HepG2 (cell line): ENCODE results near the gene THADA. TPM values are rescaled to one million over a fixed set of nuclear protein-coding genes. Genes with fewer than 3 reads are reported as not detected.

Experiments used
- ATF7 ChIP-seq, 2 experiments: fragments of 450-650 bp in 1 of 2; sonication (generic) in 1 of 2; formaldehyde crosslinking in 1 of 2; IDR thresholded peaks; 2 replicates each; pipeline versions ENCODE4 v1.4.0 to v1.6.1; 2016 to 2020; ENCODE audit warnings: antibody characterized with exemption in 1 of 2, mild to moderate bottlenecking in 1 of 2, missing genetic modification reagents in 1 of 2
- BCL6 ChIP-seq: IDR thresholded peaks from 2 replicates; pipeline ENCODE4 v1.6.1; 2016; ENCODE audit warnings: missing genetic modification reagents, missing compliant biosample characterization
- CCDC6 ChIP-seq: sonication (generic); formaldehyde crosslinking; IDR thresholded peaks from 2 replicates; pipeline ENCODE4 v1.8.1; 2022; ENCODE audit warnings: mild to moderate bottlenecking, missing genetic modification reagents, moderate library complexity
- DNMT1 ChIP-seq: sonication (generic); formaldehyde crosslinking; IDR thresholded peaks from 2 replicates; pipeline ENCODE4 v1.5.1; 2020; ENCODE audit warnings: mild to moderate bottlenecking, missing genetic modification reagents
- GTF2F1 ChIP-seq: fragments of 150-350 bp; IDR thresholded peaks from 2 replicates; pipeline ENCODE4 v1.6.1; 2014; ENCODE audit warnings: low read length
- GTF3A ChIP-seq: sonication (generic); formaldehyde crosslinking; conservative IDR thresholded peaks from 2 replicates; pipeline ENCODE4 v1.4.0; 2020; ENCODE audit warnings: mild to moderate bottlenecking, missing genetic modification reagents
- HDAC6 ChIP-seq: fragments of 200-600 bp; sonication (generic); IDR thresholded peaks from 2 replicates; pipeline ENCODE4 v1.7.0; 2017; ENCODE audit warnings: mild to moderate bottlenecking, antibody characterized with exemption, low read length, low read depth
- NCOA1 ChIP-seq: sonication (generic); formaldehyde crosslinking; IDR thresholded peaks from 2 replicates; pipeline ENCODE4 v1.9.0; 2021; ENCODE audit warnings: missing genetic modification reagents
- PHF5A ChIP-seq: IDR thresholded peaks from one replicate; pipeline ENCODE4 v1.6.1; 2018; ENCODE audit warnings: low read depth, missing genetic modification reagents; ENCODE audit not compliant: unreplicated experiment
- POLR2A ChIP-seq, 2 experiments: IDR thresholded peaks; 2 replicates each; pipeline ENCODE4 v1.6.1; 2011; ENCODE audit warnings: low read depth in 2 of 2, low read length in 2 of 2, mild to moderate bottlenecking in 1 of 2, moderate library complexity in 1 of 2; ENCODE audit not compliant: insufficient read depth in 1 of 2
- RORA ChIP-seq: sonication (generic); formaldehyde crosslinking; IDR thresholded peaks from 2 replicates; pipeline ENCODE4 v1.5.0; 2020; ENCODE audit warnings: mild to moderate bottlenecking, missing genetic modification reagents, moderate library complexity
- SIN3B ChIP-seq: fragments of 150-350 bp; IDR thresholded peaks from 2 replicates; pipeline ENCODE4 v1.6.1; 2014; ENCODE audit warnings: low read length
- XBP1 ChIP-seq: sonication (generic); formaldehyde crosslinking; IDR thresholded peaks from 2 replicates; pipeline ENCODE4 v1.5.0; 2020; ENCODE audit warnings: missing genetic modification reagents
- ZBTB1 ChIP-seq: sonication (generic); formaldehyde crosslinking; IDR thresholded peaks from 2 replicates; pipeline ENCODE4 v1.4.0; 2020; ENCODE audit warnings: missing genetic modification reagents, borderline replicate concordance
- ZNF136 ChIP-seq: sonication (generic); formaldehyde crosslinking; IDR thresholded peaks from 2 replicates; pipeline ENCODE4 v1.8.1; 2022; ENCODE audit warnings: low read depth, mild to moderate bottlenecking, moderate library complexity, missing genetic modification reagents
- ZNF672 ChIP-seq: sonication (generic); formaldehyde crosslinking; IDR thresholded peaks from 2 replicates; pipeline ENCODE4 v1.8.1; 2022; ENCODE audit warnings: missing genetic modification reagents
- ZNF891 ChIP-seq: sonication (generic); formaldehyde crosslinking; IDR thresholded peaks from 2 replicates; pipeline ENCODE4 v1.5.0; 2020; ENCODE audit warnings: mild to moderate bottlenecking, missing genetic modification reagents
- polyA plus RNA-seq, 8 experiments: library from polyadenylated mRNA; depleted of rRNA in 3 of 8; stranded (reverse) in 7 of 8; unstranded in 1 of 8; fragments of >200 nt; fragmentation: Illumina TruSeq in 4 of 8; extraction: Trizol in 4 of 8; gene quantifications; 2 replicates each; pipeline versions ENCODE4 v1.2.1 to v1.2.3, GENCODE V29; 2011 to 2016; ENCODE audit warnings: low read depth in 4 of 8, missing spikeins in 1 of 8, mixed read lengths in 1 of 8; ENCODE audit not compliant: insufficient read depth in 1 of 8
- total RNA-seq, 5 experiments: library from RNA; depleted of rRNA; stranded (reverse); fragments of >200 nt; fragmentation: Illumina TruSeq; extraction: Trizol; gene quantifications; 2 replicates each; pipeline ENCODE4 v1.2.3, GENCODE V29; 2016; ENCODE audit warnings: low read depth in 1 of 5
- TF ChIP-seq, protein P1 (sequence below): sonication (generic); formaldehyde crosslinking; IDR thresholded peaks from 2 replicates; pipeline ENCODE4 v1.8.1; 2023; ENCODE audit warnings: mild to moderate bottlenecking, inconsistent platforms, moderate library complexity, missing genetic modification reagents, borderline replicate concordance
- TF ChIP-seq, protein P2 (sequence below): sonication (generic); formaldehyde crosslinking; IDR thresholded peaks from 2 replicates; pipeline ENCODE4 v1.8.1; 2023; ENCODE audit warnings: mild to moderate bottlenecking, missing genetic modification reagents
- TF ChIP-seq, protein P3 (sequence below): sonication (generic); formaldehyde crosslinking; IDR thresholded peaks from 2 replicates; pipeline ENCODE4 v1.4.0; 2020; ENCODE audit warnings: mild to moderate bottlenecking, missing genetic modification reagents
- TF ChIP-seq, protein P4 (sequence below): IDR thresholded peaks from 2 replicates; pipeline ENCODE4 v1.6.1; 2016; ENCODE audit warnings: missing biosample characterization, missing genetic modification reagents, low read depth
- TF ChIP-seq, protein P5 (sequence below): sonication (generic); formaldehyde crosslinking; IDR thresholded peaks from 2 replicates; pipeline ENCODE4 v1.9.0; 2021; ENCODE audit warnings: missing genetic modification reagents, borderline replicate concordance

The THADA gene
- total and polyA plus RNA-seq, 2 of the 13 experiments (the other 11 are each of a cell fraction or from before 2014, with no cell fraction given), result 12.7 to 21.7 TPM

DNA sequence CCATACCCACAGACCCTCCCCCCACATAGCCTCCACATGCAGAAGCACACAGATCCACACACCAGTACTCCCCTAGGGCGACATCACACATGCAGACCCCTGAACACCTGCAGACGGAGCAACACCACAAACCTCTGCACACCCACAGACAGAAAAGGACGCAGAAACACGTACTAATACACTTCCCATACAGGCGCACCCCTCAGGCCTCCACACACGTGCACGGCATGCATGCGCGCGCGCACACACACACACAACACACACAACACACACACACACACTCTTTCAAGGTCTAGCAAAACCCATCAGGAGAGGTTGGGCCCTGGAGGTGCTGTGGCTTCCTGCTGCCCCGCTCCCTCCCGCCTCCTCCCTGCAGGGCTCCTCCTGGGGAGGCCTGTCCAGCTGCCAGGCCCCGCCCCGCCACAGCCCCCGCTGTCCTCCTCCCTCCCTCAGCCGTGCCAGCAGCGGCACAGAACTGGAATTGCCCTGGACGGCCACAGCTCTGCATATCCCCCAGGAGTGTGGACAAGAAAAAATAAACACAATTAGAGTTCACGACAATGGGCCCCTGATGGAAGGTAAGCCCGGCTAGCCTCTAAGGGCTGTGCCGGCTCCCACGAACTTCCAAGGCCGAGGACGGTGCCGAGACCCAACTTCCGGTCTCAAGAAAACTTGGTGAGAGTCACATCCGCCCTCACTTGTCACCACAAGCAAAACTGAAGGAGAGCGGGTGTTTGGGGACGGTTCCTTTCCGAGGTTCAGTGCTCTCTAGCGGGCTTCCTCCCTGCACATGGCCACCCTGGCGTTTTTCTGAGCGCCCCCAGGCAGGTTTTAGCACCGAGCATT lies 376.2 kb downstream of the THADA start (continued):
- TF ChIP-seq, protein P1, sequence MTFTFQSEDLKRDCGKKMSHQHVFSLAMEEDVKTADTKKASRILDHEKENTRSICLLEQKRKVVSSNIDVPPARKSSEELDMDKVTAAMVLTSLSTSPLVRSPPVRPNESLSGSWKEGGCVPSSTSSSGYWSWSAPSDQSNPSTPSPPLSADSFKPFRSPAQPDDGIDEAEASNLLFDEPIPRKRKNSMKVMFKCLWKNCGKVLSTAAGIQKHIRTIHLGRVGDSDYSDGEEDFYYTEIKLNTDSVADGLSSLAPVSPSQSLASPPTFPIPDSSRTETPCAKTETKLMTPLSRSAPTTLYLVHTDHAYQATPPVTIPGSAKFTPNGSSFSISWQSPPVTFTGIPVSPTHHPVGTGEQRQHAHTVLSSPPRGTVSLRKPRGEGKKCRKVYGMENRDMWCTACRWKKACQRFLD, result no peak; the same call in 1 of the 2 replicates
- TF ChIP-seq, protein P2, sequence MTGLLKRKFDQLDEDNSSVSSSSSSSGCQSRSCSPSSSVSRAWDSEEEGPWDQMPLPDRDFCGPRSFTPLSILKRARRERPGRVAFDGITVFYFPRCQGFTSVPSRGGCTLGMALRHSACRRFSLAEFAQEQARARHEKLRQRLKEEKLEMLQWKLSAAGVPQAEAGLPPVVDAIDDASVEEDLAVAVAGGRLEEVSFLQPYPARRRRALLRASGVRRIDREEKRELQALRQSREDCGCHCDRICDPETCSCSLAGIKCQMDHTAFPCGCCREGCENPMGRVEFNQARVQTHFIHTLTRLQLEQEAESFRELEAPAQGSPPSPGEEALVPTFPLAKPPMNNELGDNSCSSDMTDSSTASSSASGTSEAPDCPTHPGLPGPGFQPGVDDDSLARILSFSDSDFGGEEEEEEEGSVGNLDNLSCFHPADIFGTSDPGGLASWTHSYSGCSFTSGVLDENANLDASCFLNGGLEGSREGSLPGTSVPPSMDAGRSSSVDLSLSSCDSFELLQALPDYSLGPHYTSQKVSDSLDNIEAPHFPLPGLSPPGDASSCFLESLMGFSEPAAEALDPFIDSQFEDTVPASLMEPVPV (CRISPR knock-in tag), result peak; percentile 89; the same call in 1 of the 2 replicates
- TF ChIP-seq ZNF136 (CRISPR knock-in tag) (peak; percentile 96; the same call in 1 of the 2 replicates), ZNF891 (CRISPR knock-in tag) (peak; percentile 33; the same call in 1 of the 2 replicates), GTF2F1 (no peak), BCL6 (CRISPR knock-in tag) (no peak; the same call in none of the 2 replicates), GTF3A (no peak), DNMT1 (no peak), ATF7 (IDR thresholded peaks at IDR 0.05) (no peak), ATF7 (CRISPR knock-in tag; IDR thresholded peaks at IDR 0.05) (no peak), HDAC6 (no peak), PHF5A (CRISPR knock-in tag) (no peak), ZBTB1 (CRISPR knock-in tag) (no peak), XBP1 (CRISPR knock-in tag) (no peak), SIN3B (no peak), CCDC6 (CRISPR knock-in tag) (peak; percentile 48; the same call in 1 of the 2 replicates), ZNF672 (CRISPR knock-in tag) (peak; percentile 93; the same call in 1 of the 2 replicates), RORA (no peak), NCOA1 (CRISPR knock-in tag) (peak; percentile 56; the same call in 1 of the 2 replicates), POLR2A (IDR thresholded peaks at IDR 0.05; ENCODE audit: insufficient read depth in 1 of 2, low read depth in 2 of 2, low read length in 2 of 2) (peak in 1 of 2 experiments; percentile 74; a peak in 2 of 4 replicates)
- TF ChIP-seq, protein P3, sequence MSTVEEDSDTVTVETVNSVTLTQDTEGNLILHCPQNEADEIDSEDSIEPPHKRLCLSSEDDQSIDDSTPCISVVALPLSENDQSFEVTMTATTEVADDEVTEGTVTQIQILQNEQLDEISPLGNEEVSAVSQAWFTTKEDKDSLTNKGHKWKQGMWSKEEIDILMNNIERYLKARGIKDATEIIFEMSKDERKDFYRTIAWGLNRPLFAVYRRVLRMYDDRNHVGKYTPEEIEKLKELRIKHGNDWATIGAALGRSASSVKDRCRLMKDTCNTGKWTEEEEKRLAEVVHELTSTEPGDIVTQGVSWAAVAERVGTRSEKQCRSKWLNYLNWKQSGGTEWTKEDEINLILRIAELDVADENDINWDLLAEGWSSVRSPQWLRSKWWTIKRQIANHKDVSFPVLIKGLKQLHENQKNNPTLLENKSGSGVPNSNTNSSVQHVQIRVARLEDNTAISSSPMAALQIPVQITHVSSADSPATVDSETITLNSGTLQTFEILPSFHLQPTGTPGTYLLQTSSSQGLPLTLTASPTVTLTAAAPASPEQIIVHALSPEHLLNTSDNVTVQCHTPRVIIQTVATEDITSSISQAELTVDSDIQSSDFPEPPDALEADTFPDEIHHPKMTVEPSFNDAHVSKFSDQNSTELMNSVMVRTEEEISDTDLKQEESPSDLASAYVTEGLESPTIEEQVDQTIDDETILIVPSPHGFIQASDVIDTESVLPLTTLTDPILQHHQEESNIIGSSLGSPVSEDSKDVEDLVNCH, result no peak
- TF ChIP-seq, protein P4, sequence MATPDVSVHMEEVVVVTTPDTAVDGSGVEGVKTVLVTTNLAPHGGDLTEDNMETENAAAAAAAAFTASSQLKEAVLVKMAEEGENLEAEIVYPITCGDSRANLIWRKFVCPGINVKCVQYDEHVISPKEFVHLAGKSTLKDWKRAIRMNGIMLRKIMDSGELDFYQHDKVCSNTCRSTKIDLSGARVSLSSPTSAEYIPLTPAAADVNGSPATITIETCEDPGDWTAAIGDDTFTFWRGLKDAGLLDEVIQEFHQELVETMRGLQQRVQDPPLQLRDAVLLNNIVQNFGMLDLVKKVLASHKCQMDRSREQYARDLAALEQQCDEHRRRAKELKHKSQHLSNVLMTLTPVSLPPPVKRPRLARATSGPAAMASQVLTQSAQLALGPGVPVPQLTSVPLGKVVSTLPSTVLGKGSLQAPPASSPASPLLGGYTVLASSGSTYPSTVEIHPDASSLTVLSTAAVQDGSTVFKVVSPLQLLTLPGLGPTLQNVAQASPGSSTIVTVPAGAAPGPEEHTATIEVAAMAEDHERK (CRISPR knock-in tag), result no peak
- TF ChIP-seq, protein P5, sequence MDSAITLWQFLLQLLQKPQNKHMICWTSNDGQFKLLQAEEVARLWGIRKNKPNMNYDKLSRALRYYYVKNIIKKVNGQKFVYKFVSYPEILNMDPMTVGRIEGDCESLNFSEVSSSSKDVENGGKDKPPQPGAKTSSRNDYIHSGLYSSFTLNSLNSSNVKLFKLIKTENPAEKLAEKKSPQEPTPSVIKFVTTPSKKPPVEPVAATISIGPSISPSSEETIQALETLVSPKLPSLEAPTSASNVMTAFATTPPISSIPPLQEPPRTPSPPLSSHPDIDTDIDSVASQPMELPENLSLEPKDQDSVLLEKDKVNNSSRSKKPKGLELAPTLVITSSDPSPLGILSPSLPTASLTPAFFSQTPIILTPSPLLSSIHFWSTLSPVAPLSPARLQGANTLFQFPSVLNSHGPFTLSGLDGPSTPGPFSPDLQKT (CRISPR knock-in tag), result no peak
